Vagina (tissue), 2 donors: Measurements from ENCODE around the gene DDX27.

Experiments used
- CTCF ChIP-seq, 3 experiments: fragments of 450-650 bp in 2 of 3; fragments of 200-600 bp in 1 of 3; sonication (generic) in 1 of 3; IDR thresholded peaks; one replicate each; pipeline ENCODE4 v1.5.1; 2017 to 2019; ENCODE audit warnings: antibody characterized with exemption in 3 of 3, mild to moderate bottlenecking in 2 of 3, moderate library complexity in 2 of 3
- POLR2A ChIP-seq, 2 donors: fragments of 450-650 bp; IDR thresholded peaks; one replicate each; pipeline ENCODE4 v1.6.1; 2017; ENCODE audit warnings: antibody characterized with exemption in 2 of 2, mild to moderate bottlenecking in 2 of 2, moderate library complexity in 2 of 2
- POLR2AphosphoS5 ChIP-seq, 2 donors: sonication (generic); formaldehyde crosslinking; IDR thresholded peaks; one replicate each; pipeline ENCODE4 v1.9.0; 2017; ENCODE audit warnings: antibody characterized with exemption in 2 of 2, mild to moderate bottlenecking in 2 of 2, low read depth in 1 of 2; ENCODE audit not compliant: insufficient read depth in 1 of 2

- TF ChIP-seq POLR2A (IDR thresholded peaks at IDR 0.05), result no peak
- no peak for TF ChIP-seq CTCF (IDR thresholded peaks at IDR 0.05)
- no peak for TF ChIP-seq POLR2AphosphoS5 (IDR thresholded peaks at IDR 0.05; ENCODE audit: insufficient read depth in 1 of 2, low read depth in 1 of 2)
Measured at GRCh38 chr20:49262444-49262843, 43.2 kb downstream of the DDX27 start.
